IMR-90 (cell line): ENCODE results near the gene ACOT7. TPM values are rescaled to one million over a fixed set of nuclear protein-coding genes. Genes with fewer than 3 reads are reported as not detected.

ENCODE experiments used
- ATAC-seq: fragments of 200-7000 bp; cut with Tn5 transposase; 2 replicates; pipeline ENCODE4 v1.9.1; 2020; ENCODE audit warnings: low read depth, mild to moderate bottlenecking, moderate library complexity
- BruUV-seq: library from RNA; stranded (reverse); fragments of 400-500 nt; replicated peaks from 2 replicates; lab custom pipeline; 2021; lab: Mats Ljungman, UMichigan
- CTCF ChIA-PET: fragments of 300-600 bp; formaldehyde crosslinking; extraction: SDS; loops from one replicate; lab custom pipeline; 2021; ENCODE audit warnings: antibody characterized with exemption; lab: Yijun Ruan, JAX
- POLR2A ChIA-PET: fragments of 300-600 bp; sonication (Branson Sonifier 250); formaldehyde crosslinking; loops from one replicate; lab custom pipeline; 2022; ENCODE audit warnings: antibody characterized with exemption; ENCODE audit not compliant: unreplicated experiment; lab: Charles Lee
- DNase-seq: peaks from one replicate; pipeline ENCODE4 v3.0.0; 2013
- H2AFZ ChIP-seq: replicated peaks from 2 replicates; pipeline ENCODE3; 2013; ENCODE audit warnings: low read length, mild to moderate bottlenecking; ENCODE audit not compliant: poor library complexity
- H2AK5ac ChIP-seq: 2 replicates; pipeline ENCODE4 v1.6.1; 2013; ENCODE audit warnings: low read depth, low read length, inconsistent platforms
- H2AK9ac ChIP-seq: replicated peaks from 2 replicates; pipeline ENCODE3; 2013; ENCODE audit warnings: mild to moderate bottlenecking, low read depth, low read length, moderate library complexity; ENCODE audit not compliant: poor library complexity
- H2BK120ac ChIP-seq: 2 replicates; pipeline ENCODE4 v1.6.1; 2013; ENCODE audit warnings: low read depth, low read length, inconsistent platforms
- H2BK15ac ChIP-seq: 3 replicates; pipeline ENCODE4 v1.6.1; 2013; ENCODE audit warnings: low read depth, low read length, inconsistent platforms
- H2BK20ac ChIP-seq: 2 replicates; pipeline ENCODE4 v1.6.1; 2013; ENCODE audit warnings: low read depth, mild to moderate bottlenecking, inconsistent platforms, low read length, moderate library complexity
- H2BK5ac ChIP-seq: 2 replicates; pipeline ENCODE4 v1.6.1; 2013; ENCODE audit warnings: mild to moderate bottlenecking, low read depth, low read length, inconsistent platforms; ENCODE audit not compliant: poor library complexity, severe bottlenecking
- H3K14ac ChIP-seq: replicated peaks from 2 replicates; pipeline ENCODE4 v1.6.1; 2013; ENCODE audit warnings: low read depth, low read length, inconsistent platforms
- H3K18ac ChIP-seq: 2 replicates; pipeline ENCODE4 v1.6.1; 2013; ENCODE audit warnings: low read depth, low read length, control low read depth
- H3K23ac ChIP-seq: 2 replicates; pipeline ENCODE4 v1.6.1; 2013; ENCODE audit warnings: low read depth, low read length, inconsistent platforms
- H3K27ac ChIP-seq: 2 replicates; pipeline ENCODE4 v1.5.1; 2013; ENCODE audit warnings: mild to moderate bottlenecking, control low read depth, low read length; ENCODE audit not compliant: insufficient read depth
- H3K27me3 ChIP-seq: 2 replicates; pipeline ENCODE4 v1.6.1; 2013; ENCODE audit warnings: low read length; ENCODE audit not compliant: control insufficient read depth, insufficient read depth
- H3K36me3 ChIP-seq: 2 replicates; pipeline ENCODE4 v1.6.1; 2013; ENCODE audit warnings: low read length, mixed read lengths; ENCODE audit not compliant: control insufficient read depth, insufficient read depth
- H3K4ac ChIP-seq: 2 replicates; pipeline ENCODE4 v1.6.1; 2013; ENCODE audit warnings: low read depth, low read length, inconsistent platforms
- H3K4me1 ChIP-seq: 2 replicates; pipeline ENCODE4 v1.6.1; 2013; ENCODE audit warnings: low read length, mixed read lengths; ENCODE audit not compliant: control insufficient read depth, insufficient read depth
- H3K4me2 ChIP-seq: 2 replicates; pipeline ENCODE4 v1.6.1; 2013; ENCODE audit warnings: low read depth, mild to moderate bottlenecking, control low read depth, low read length, moderate library complexity
- H3K4me3 ChIP-seq: 2 replicates; pipeline ENCODE4 v1.5.1; 2013; ENCODE audit warnings: low read depth, mild to moderate bottlenecking, control low read depth, low read length, moderate library complexity; ENCODE audit not compliant: insufficient read depth
- H3K56ac ChIP-seq: 2 replicates; pipeline ENCODE4 v1.6.1; 2013; ENCODE audit warnings: low read length, inconsistent platforms; ENCODE audit not compliant: insufficient read depth; ENCODE audit errors: extremely low read depth
- H3K79me1 ChIP-seq, 2 experiments: 2 replicates each; pipeline ENCODE4 v1.6.1; 2013; ENCODE audit warnings: low read length in 2 of 2, inconsistent platforms in 1 of 2, low read depth in 1 of 2
- H3K9ac ChIP-seq: 2 replicates; pipeline ENCODE4 v1.6.1; 2013; ENCODE audit warnings: low read depth, low read length, control low read depth
- H3K9me1 ChIP-seq: 2 replicates; pipeline ENCODE4 v1.6.1; 2013; ENCODE audit warnings: low read length, inconsistent platforms; ENCODE audit not compliant: insufficient read depth
- H3K9me3 ChIP-seq: 2 replicates; pipeline ENCODE4 v1.6.1; 2013; ENCODE audit warnings: low read length; ENCODE audit not compliant: control insufficient read depth, insufficient read depth
- H4K20me1 ChIP-seq: 2 replicates; pipeline ENCODE4 v1.6.1; 2013; ENCODE audit warnings: low read length, inconsistent platforms; ENCODE audit not compliant: insufficient read depth
- H4K5ac ChIP-seq: 2 replicates; pipeline ENCODE4 v1.6.1; 2013; ENCODE audit warnings: mild to moderate bottlenecking, low read depth, low read length, control low read depth
- H4K8ac ChIP-seq, 2 experiments: 2 replicates each; pipeline ENCODE4 v1.6.1; 2013; ENCODE audit warnings: low read depth in 2 of 2, low read length in 2 of 2, control low read depth in 1 of 2, inconsistent platforms in 1 of 2
- H4K91ac ChIP-seq: 2 replicates; pipeline ENCODE4 v1.6.1; 2013; ENCODE audit warnings: low read depth, low read length, inconsistent platforms; ENCODE audit not compliant: insufficient read depth
- MAZ ChIP-seq: IDR thresholded peaks from 2 replicates; pipeline ENCODE4 v1.6.1; 2012; ENCODE audit warnings: low read depth, mild to moderate bottlenecking, low read length, improper control_type of control experiment, moderate library complexity, borderline replicate concordance
- MXI1 ChIP-seq: IDR thresholded peaks from 2 replicates; pipeline ENCODE4 v1.6.1; 2012; ENCODE audit warnings: low read depth, mild to moderate bottlenecking, low read length, moderate library complexity, borderline replicate concordance
- POLR2A ChIP-seq: IDR thresholded peaks from 2 replicates; pipeline ENCODE4 v1.6.1; 2012; ENCODE audit warnings: mild to moderate bottlenecking, low read depth, low read length
- WGBS, 2 experiments: methylation state at CpG; one replicate each; pipeline versions ENCODE4 v1.1.5 to v1.1.7; 2013; ENCODE audit warnings: missing lambda C conversion rate in 2 of 2; ENCODE audit not compliant: insufficient read length in 1 of 2; ENCODE audit errors: extremely low coverage in 2 of 2; 5-methylcytosine and 5-hydroxymethylcytosine counted together
- dilution Hi-C: fragments of 300-500 bp; cut with HindIII; formaldehyde crosslinking; loops from one replicate; pipeline ENCODE4 v1.14.3; 2018; ENCODE audit warnings: low sequenced_read_pairs; ENCODE audit not compliant: unreplicated experiment
- in situ Hi-C: fragments of 300-500 bp; cut with MboI; formaldehyde crosslinking; loops from 3 replicates; pipeline ENCODE4 v1.14.3; 2019; ENCODE audit warnings: low sequenced_read_pairs, inconsistent platforms, mixed read lengths
- intact Hi-C: fragments of 100-400 bp; cut with micrococcal nuclease; formaldehyde crosslinking; loops from 2 replicates; pipeline ENCODE4 v1.10.0; 2022
- polyA plus RNA-seq, 3 experiments: library from polyadenylated mRNA; depleted of rRNA; stranded (reverse); fragments of >200 nt; gene quantifications; 2 replicates each; pipeline ENCODE4 v1.2.3, GENCODE V29; 2012; ENCODE audit warnings: low replicate concordance in 1 of 3
- total RNA-seq: library from RNA; depleted of rRNA; stranded (reverse); fragments of >200 nt; gene quantifications from 2 replicates; pipeline ENCODE4 v1.2.3, GENCODE V29; 2012
- TF ChIP-seq, protein P1 (sequence below): fragments of 150-350 bp; IDR thresholded peaks from 2 replicates; pipeline ENCODE4 v1.6.1; 2017; ENCODE audit warnings: mild to moderate bottlenecking, antibody characterized with exemption, low read length, low read depth

Gene ACOT7
- total and polyA plus RNA-seq, 2 of the 4 experiments (the other 2 are of a cell fraction), result 51.6 to 242 TPM

DNA sequence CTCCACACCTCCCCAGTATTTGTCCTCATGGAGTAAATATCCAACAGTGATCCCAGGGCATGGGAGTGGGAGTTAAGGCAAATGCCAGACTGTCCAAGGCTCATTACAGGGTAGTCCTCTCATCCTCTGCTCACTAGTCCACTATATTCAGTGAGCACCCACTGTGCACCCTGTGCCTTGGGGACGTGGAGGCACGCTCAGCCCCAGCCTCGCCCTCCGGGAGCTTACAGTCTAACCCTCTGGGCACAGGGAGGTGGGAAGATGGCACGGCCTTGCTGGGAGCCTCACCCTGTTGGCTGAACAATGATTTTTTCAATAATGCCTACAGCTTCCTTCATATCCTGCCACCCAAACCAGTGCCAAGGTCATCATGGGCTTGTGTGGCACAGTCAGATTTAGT lies 23.3 kb upstream of the ACOT7 start:
- ChIA-PET CTCF (interaction anchor here (0.6 kb wide), 1 partner anchor 25 kb away, joined by 5 read pairs; no protein-coding TSS in a partner anchor), POLR2A (no interaction called here)
- ATAC-seq (no peak), DNase-seq (no peak)
- intact Hi-C loops (no loop called here), in situ Hi-C loops (no loop called here), dilution Hi-C loops (no loop called here)
- H4K91ac ChIP-seq, result no peak overlapping the region
- H3K27ac ChIP-seq, result no peak overlapping the region
- no peak overlapping the region for H3K18ac ChIP-seq
- no peak overlapping the region for H2BK5ac ChIP-seq
- peaks cover 2% of the 10 kb centered on the region for H3K4me1 ChIP-seq
- H3K27me3 ChIP-seq, result peaks cover 63% of the 10 kb centered on the region
- H2AK9ac ChIP-seq, result no peak overlapping the region
- no peak overlapping the region for H3K9ac ChIP-seq
- H2AK5ac ChIP-seq, result no peak overlapping the region
- no peak overlapping the region for H3K23ac ChIP-seq
- no peaks in the 10 kb centered on the region for H3K36me3 ChIP-seq
- no peak overlapping the region for H3K4me3 ChIP-seq
- no peak overlapping the region for H3K56ac ChIP-seq
- no peaks in the 10 kb centered on the region; the same call in 1 of the 2 replicates for H4K20me1 ChIP-seq
- H3K79me1 ChIP-seq, result no peaks in the 10 kb centered on the region
- no peak overlapping the region for H3K4me2 ChIP-seq
- no peak overlapping the region for H3K4ac ChIP-seq
- H3K9me1 ChIP-seq, result peaks cover 3% of the 10 kb centered on the region; the same call in 1 of the 2 replicates
- WGBS, 2 experiments, result 60% methylated on average over 1 of the region's 5 CpGs; no CpG with 5 or more reads in 1 of the 2 experiments
- H2AFZ ChIP-seq, result no peak overlapping the region
- no peak overlapping the region for H2BK20ac ChIP-seq
- H2BK120ac ChIP-seq, result no peak overlapping the region
- no peak overlapping the region for H2BK15ac ChIP-seq
- H3K14ac ChIP-seq, result no peak overlapping the region
- no peak for TF ChIP-seq MAZ
- no peak for TF ChIP-seq POLR2A
- TF ChIP-seq, protein P1, sequence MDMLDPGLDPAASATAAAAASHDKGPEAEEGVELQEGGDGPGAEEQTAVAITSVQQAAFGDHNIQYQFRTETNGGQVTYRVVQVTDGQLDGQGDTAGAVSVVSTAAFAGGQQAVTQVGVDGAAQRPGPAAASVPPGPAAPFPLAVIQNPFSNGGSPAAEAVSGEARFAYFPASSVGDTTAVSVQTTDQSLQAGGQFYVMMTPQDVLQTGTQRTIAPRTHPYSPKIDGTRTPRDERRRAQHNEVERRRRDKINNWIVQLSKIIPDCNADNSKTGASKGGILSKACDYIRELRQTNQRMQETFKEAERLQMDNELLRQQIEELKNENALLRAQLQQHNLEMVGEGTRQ, result no peak
- no peak for TF ChIP-seq MXI1
- BruUV-seq, result no TSS peak
- H4K8ac ChIP-seq, result no peak overlapping the region
- no peaks in the 10 kb centered on the region for H3K9me3 ChIP-seq
- H4K5ac ChIP-seq, result no peak overlapping the region
